AG09319 (cell line): ENCODE data around the gene FOXP1.

Source experiments
- DNase-seq: peaks from one replicate; pipeline ENCODE4 v3.0.0-alpha.2; 2010; ENCODE audit warnings: low read depth; ENCODE audit errors: extremely low read depth
- TF ChIP-seq, protein P1 (sequence below): IDR thresholded peaks from 2 replicates; pipeline ENCODE4 v1.5.1; 2011; ENCODE audit warnings: low read depth, mild to moderate bottlenecking, inconsistent platforms, low read length, moderate library complexity

FOXP1 gene

DNA sequence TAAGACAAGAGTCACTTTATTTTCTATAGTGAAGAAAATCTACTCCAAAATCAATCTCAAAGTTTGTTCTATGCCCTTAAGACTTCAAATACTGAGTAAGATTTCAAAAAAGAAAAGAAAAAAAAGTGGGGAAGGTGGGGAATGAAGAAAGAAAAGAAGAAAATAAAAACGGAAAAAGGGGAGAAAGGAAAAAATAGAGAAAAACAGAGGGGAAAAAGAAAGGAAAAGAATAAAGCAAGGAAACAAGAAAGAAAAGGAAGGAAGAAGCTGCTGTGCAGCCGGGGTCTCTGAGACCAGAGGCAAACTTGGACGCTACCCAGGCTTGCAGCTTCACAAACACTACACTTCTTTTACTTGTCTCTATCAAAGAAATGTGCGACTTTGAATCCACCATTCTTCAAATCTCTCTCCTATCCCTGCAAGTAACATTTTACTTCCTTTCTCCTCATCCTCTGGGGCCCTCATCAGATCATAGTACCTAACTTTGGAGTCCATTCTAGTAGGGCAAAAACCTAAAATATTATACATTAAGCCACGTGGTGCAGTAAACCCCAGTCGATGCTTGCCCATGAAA lies 279.8 kb downstream of the FOXP1 start:
- TF ChIP-seq, protein P1, sequence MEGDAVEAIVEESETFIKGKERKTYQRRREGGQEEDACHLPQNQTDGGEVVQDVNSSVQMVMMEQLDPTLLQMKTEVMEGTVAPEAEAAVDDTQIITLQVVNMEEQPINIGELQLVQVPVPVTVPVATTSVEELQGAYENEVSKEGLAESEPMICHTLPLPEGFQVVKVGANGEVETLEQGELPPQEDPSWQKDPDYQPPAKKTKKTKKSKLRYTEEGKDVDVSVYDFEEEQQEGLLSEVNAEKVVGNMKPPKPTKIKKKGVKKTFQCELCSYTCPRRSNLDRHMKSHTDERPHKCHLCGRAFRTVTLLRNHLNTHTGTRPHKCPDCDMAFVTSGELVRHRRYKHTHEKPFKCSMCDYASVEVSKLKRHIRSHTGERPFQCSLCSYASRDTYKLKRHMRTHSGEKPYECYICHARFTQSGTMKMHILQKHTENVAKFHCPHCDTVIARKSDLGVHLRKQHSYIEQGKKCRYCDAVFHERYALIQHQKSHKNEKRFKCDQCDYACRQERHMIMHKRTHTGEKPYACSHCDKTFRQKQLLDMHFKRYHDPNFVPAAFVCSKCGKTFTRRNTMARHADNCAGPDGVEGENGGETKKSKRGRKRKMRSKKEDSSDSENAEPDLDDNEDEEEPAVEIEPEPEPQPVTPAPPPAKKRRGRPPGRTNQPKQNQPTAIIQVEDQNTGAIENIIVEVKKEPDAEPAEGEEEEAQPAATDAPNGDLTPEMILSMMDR = no peak
- no peak for DNase-seq

DNA sequence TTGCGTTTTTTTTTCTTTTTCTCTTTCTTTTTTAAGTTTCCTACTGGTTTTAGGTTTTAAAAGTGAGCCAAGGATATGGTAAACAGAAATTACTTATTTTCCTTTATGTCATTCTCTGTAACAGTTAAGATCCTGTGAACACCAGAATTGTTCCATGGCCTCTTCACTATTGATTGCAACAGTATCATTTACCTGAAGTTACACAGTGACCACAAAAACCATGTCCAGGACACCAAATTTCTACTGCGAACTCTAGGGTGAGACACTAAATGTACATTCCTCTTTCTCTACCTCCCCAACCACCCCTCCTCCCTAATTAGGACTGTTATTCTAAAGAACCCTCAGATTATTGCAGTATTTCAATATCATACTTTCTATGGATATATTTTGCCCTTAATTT lies 280.9 kb downstream of the FOXP1 start:
- TF ChIP-seq, protein P1 = no peak
- no peak for DNase-seq

DNA sequence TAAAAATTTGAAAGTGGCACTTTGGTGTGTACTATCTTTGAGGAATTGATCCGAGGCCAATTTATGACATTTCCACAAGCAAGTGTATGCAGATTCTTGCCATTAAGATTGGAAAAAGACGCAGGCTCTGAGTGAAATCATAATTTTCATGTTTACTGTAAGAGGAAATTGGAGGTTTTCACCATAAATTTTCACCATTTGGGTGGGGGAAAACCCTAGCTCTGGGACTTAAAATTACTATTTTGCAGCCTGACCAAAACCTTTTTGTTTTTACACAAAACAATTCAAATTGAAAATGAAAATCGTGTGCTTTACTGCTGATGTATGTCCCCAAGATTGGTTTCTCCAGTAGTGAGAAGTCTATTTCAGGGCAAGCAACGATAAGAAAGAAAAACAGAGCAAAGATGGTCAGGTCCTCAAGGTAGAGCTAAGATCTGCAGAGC lies 282.6 kb downstream of the FOXP1 start:
- DNase-seq = no peak
- TF ChIP-seq, protein P1 = no peak

DNA sequence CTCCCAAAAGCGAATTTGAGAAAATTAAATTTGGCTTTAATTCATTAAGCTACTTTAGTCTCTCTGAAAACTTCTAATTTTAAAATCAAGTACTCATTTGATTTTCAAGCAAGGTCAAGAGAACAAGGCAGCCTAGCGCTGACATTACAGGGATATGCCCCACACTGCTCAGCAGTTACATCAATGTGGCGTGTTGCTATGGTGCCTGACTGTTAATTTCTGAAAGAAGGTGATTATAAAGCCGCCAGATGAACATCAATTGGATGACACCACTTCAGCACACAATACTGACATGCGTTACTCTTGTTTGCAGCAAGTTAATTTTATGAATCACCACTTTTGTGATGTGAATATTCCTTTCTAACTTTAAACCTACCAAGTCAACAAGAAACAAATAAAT lies 284.4 kb downstream of the FOXP1 start:
- TF ChIP-seq, protein P1 = no peak
- no peak for DNase-seq

DNA sequence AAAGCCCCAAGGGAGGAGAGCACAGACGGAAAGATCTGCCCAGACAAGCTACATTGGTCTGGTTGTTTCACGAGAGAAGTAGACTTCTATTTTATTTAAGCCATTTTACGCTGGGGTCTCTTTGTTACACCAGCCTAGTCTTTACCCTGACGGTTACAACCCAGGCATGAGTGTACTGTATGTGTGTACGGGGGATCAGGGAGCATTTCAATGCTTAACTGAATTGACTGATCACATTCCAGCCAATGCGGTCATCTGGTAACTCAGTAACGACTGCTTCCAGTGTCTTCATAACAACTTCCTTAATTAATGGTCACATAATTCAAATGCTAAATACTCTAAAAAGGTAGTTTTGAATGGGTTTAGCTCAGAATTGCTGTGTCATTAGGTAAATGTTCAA lies 288.6 kb downstream of the FOXP1 start:
- TF ChIP-seq, protein P1 = no peak
- DNase-seq = no peak

DNA sequence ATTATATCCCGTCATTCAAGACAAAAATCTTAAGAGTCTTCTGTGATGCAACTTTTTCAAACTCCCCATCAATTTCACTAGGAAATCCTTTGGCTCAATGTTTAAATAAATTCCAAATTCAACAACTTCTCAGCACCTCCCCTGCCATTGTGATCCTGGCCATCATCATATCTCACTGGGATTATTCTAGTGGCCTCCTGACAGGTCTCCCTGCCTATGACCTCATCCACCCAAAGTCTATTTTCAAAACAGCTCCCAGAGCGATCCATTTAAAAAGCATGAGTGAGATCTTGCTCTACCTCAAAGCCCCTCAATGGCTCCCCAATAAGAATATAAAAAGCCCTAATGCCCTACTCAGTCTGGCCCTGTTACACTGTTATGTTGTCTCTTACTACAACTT lies 293.2 kb downstream of the FOXP1 start:
- DNase-seq = no peak
- TF ChIP-seq, protein P1 = no peak

DNA sequence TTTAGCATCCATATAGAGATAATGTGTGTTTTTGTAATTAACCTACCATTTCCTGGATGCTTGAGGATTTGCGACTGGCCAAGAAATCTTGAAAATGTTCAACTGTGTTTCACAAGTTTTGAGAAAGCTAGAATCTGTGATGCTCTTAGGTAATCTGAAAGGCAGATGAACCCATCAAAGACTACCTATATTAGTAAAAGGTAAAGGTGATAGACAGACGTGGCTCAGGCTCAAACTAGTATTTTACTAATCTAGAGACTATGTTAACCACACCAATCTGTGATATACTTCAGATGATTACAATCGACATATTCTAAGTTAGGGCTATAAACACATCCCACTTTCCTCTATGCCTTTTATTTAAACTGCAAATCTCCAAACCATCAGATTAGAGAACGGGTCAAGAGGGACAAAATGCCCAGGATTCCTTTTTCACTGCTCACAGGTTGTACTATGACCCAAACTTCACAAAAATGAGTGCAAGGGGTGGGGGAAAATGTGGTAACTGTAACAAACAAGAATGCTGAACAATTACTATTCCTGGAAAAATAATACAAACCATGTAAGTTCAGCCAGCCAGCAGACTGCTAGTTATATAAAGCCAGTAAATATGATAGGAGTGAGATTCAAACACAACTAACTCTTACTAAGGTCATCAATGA lies 295.1 kb downstream of the FOXP1 start:
- TF ChIP-seq, protein P1 = no peak
- DNase-seq = no peak
